Endothelial cell of umbilical vein (primary cell): ENCODE data around the gene ATP4A. TPM values are rescaled to one million over a fixed set of nuclear protein-coding genes. Genes with fewer than 3 reads are reported as not detected.

ENCODE experiments used
- BruUV-seq: library from RNA; stranded (reverse); fragments of 400-500 nt; replicated peaks from 2 replicates; lab custom pipeline; 2021; lab: Mats Ljungman, UMichigan
- CTCF ChIA-PET: fragments of 300-600, 350-600 bp; sonication (Branson Sonifier 250); formaldehyde crosslinking; loops from one replicate; lab custom pipeline; 2021; ENCODE audit warnings: antibody characterized with exemption, inconsistent platforms; lab: Charles Lee
- POLR2A ChIA-PET: fragments of 300-600, 350-600 bp; sonication (Branson Sonifier 250); formaldehyde crosslinking; loops from one replicate; lab custom pipeline; 2021; ENCODE audit warnings: antibody characterized with exemption, inconsistent platforms; lab: Charles Lee
- DNase-seq: peaks from one replicate; pipeline ENCODE4 v3.0.0-alpha.2; 2011; ENCODE audit warnings: low read depth, low spot score
- FAIRE-seq: peaks from 2 replicates; lab custom pipeline; 2011; peaks lifted over from hg19 to GRCh38; lab: Jason Lieb, UNC
- H2AFZ ChIP-seq: 2 replicates; pipeline ENCODE4 v1.6.0; 2012; ENCODE audit warnings: low read depth, low read length, control low read depth, inconsistent platforms
- H3K27ac ChIP-seq: 2 replicates; pipeline ENCODE4 v1.5.1; 2011; ENCODE audit warnings: low read depth, mild to moderate bottlenecking, control low read depth, low read length, moderate library complexity; ENCODE audit not compliant: insufficient read depth
- H3K27me3 ChIP-seq, 2 experiments: 2 replicates each; pipeline versions ENCODE4 v1.6.0 to v1.6.1; 2011; ENCODE audit warnings: low read length in 2 of 2, mixed read lengths in 1 of 2; ENCODE audit not compliant: control insufficient read depth in 2 of 2, insufficient read depth in 2 of 2
- H3K36me3 ChIP-seq, 2 experiments: 2 replicates in 1 of 2; 3 replicates in 1 of 2; pipeline ENCODE4 v1.5.1; 2011; ENCODE audit warnings: low read length in 2 of 2, mild to moderate bottlenecking in 1 of 2, moderate library complexity in 1 of 2; ENCODE audit not compliant: control insufficient read depth in 2 of 2, insufficient read depth in 2 of 2; ENCODE audit errors: extremely low read depth in 1 of 2
- H3K4me1 ChIP-seq: 3 replicates; pipeline ENCODE4 v1.5.1; 2011; ENCODE audit warnings: mild to moderate bottlenecking, low read length; ENCODE audit not compliant: control insufficient read depth, insufficient read depth; ENCODE audit errors: extremely low read depth
- H3K4me2 ChIP-seq: 2 replicates; pipeline ENCODE4 v1.6.1; 2011; ENCODE audit warnings: low read length, control low read depth, mixed read lengths; ENCODE audit not compliant: insufficient read depth
- H3K4me3 ChIP-seq, 3 experiments: fragments of 200-600 bp in 1 of 3; sonication (generic), shearing (Covaris generic) in 1 of 3; replicated peaks in 1 of 3; 2 replicates each; pipeline ENCODE4 v1.5.1; 2011 to 2016; ENCODE audit warnings: control low read depth in 3 of 3, low read length in 3 of 3, mild to moderate bottlenecking in 2 of 3, inconsistent platforms in 1 of 3, low read depth in 1 of 3, moderate library complexity in 1 of 3; ENCODE audit not compliant: insufficient read depth in 1 of 3
- H3K79me2 ChIP-seq: 2 replicates; pipeline ENCODE4 v1.6.0; 2012; ENCODE audit warnings: low read length, inconsistent platforms; ENCODE audit not compliant: control insufficient read depth, insufficient read depth
- H3K9ac ChIP-seq: replicated peaks from 2 replicates; pipeline ENCODE3; 2011; ENCODE audit warnings: low read length, control low read depth; ENCODE audit not compliant: insufficient read depth; ENCODE audit errors: extremely low read depth
- H3K9me1 ChIP-seq: replicated peaks from 3 replicates; pipeline ENCODE4 v1.6.0; 2011; ENCODE audit warnings: mild to moderate bottlenecking, low read length; ENCODE audit not compliant: control insufficient read depth, insufficient read depth; ENCODE audit errors: extremely low read depth
- H3K9me3 ChIP-seq: replicated peaks from 2 replicates; pipeline ENCODE4 v1.5.1; 2012; ENCODE audit warnings: low read length, inconsistent platforms; ENCODE audit not compliant: control insufficient read depth, insufficient read depth
- H4K20me1 ChIP-seq: replicated peaks from 2 replicates; pipeline ENCODE3; 2011; ENCODE audit warnings: mild to moderate bottlenecking, low read length; ENCODE audit not compliant: control insufficient read depth, insufficient read depth; ENCODE audit errors: extremely low read depth
- CTCF ChIP-seq, 2 donors: IDR thresholded peaks; 1 replicate in 1 of 2; 2 replicates in 1 of 2; pipeline ENCODE4 v1.5.1; 2011; ENCODE audit warnings: low read length in 2 of 2, mild to moderate bottlenecking in 2 of 2, moderate library complexity in 2 of 2, control low read depth in 1 of 2, inconsistent platforms in 1 of 2, low read depth in 1 of 2; ENCODE audit not compliant: insufficient read depth in 1 of 2; ENCODE audit errors: extremely low read depth in 1 of 2
- EZH2 ChIP-seq: IDR thresholded peaks from 2 replicates; pipeline ENCODE4 v1.6.1; 2012; ENCODE audit warnings: borderline replicate concordance, low read depth, mild to moderate bottlenecking, moderate library complexity, low read length, inconsistent platforms; ENCODE audit not compliant: severe bottlenecking
- FOS ChIP-seq: IDR thresholded peaks from 2 replicates; pipeline ENCODE4 v1.6.1; 2011; ENCODE audit warnings: mild to moderate bottlenecking, low read length, moderate library complexity, borderline replicate concordance; ENCODE audit not compliant: insufficient read depth
- GATA2 ChIP-seq: IDR thresholded peaks from 2 replicates; pipeline ENCODE4 v1.7.0; 2011; ENCODE audit warnings: low read depth, mild to moderate bottlenecking, moderate library complexity, mixed read lengths, low read length; ENCODE audit not compliant: insufficient read length, insufficient read depth
- JUN ChIP-seq: IDR thresholded peaks from 2 replicates; pipeline ENCODE4 v1.6.1; 2011; ENCODE audit warnings: borderline replicate concordance, low read depth; ENCODE audit not compliant: insufficient read length, insufficient read depth
- MAX ChIP-seq: IDR thresholded peaks from 2 replicates; pipeline ENCODE4 v1.6.1; 2011; ENCODE audit not compliant: insufficient read depth, insufficient read length
- MYC ChIP-seq: IDR thresholded peaks from one replicate; pipeline ENCODE4 v1.6.1; 2011; ENCODE audit warnings: mild to moderate bottlenecking, low read depth, low read length
- POLR2A ChIP-seq: IDR thresholded peaks from 2 replicates; pipeline ENCODE4 v1.6.1; 2012; ENCODE audit warnings: low read depth, mild to moderate bottlenecking, control low read depth, low read length
- POLR2AphosphoS5 ChIP-seq: IDR thresholded peaks from 2 replicates; pipeline ENCODE4 v1.6.1; 2012; ENCODE audit warnings: low read depth, mild to moderate bottlenecking, control low read depth, low read length, moderate library complexity; ENCODE audit not compliant: insufficient read depth
- dilution Hi-C: fragments of 300-500 bp; cut with MboI; formaldehyde crosslinking; loops from one replicate; pipeline ENCODE4 v1.15.0; 2019; ENCODE audit warnings: low sequenced_read_pairs; ENCODE audit not compliant: extremely low pct_ligation_motif_present
- intact Hi-C: fragments of 100-400 bp; cut with micrococcal nuclease; formaldehyde crosslinking; loops from one replicate; pipeline ENCODE4 v1.10.0; 2022
- polyA plus RNA-seq, 4 experiments: library from polyadenylated mRNA; depleted of rRNA in 3 of 4; stranded (reverse) in 3 of 4; unstranded in 1 of 4; fragments of >200 nt; gene quantifications; 2 replicates each; pipeline versions ENCODE4 v1.2.1 to v1.2.3, GENCODE V29; 2011 to 2012; ENCODE audit warnings: missing spikeins in 1 of 4
- total RNA-seq: library from RNA; stranded (reverse); gene quantifications from 2 replicates; pipeline ENCODE4 v1.2.3, GENCODE V29; 2021

The ATP4A gene
- total and polyA plus RNA-seq, 2 donors (not counting 3 experiments of a cell fraction or from before 2014, with no cell fraction given) = not detected

GRCh38 chr19:35612224-35612558 is 48.7 kb upstream of the ATP4A start:
- intact Hi-C loops = loop anchor here (1.0 kb wide), 3 partner anchors 16 to 67 kb away; partner anchors contain the start of gene TMEM147
- FAIRE-seq (no peak), DNase-seq (no peak)
- Histone ChIP-seq H3K36me3 (no peaks in the 10 kb centered on the region), H3K9me1 (no peaks in the 10 kb centered on the region), H3K4me1 (peaks cover 3% of the 10 kb centered on the region), H3K9ac (no peak overlapping the region), H3K27ac (no peak overlapping the region), H3K9me3 (no peaks in the 10 kb centered on the region), H3K27me3 (no peaks in the 10 kb centered on the region), H2AFZ (peak overlapping the region; percentile 87), H4K20me1 (no peaks in the 10 kb centered on the region), H3K4me3 (peak overlapping the region in 2 of 3 experiments; percentile 76 to 84), H3K4me2 (peak overlapping the region; percentile 93), H3K79me2 (no peaks in the 10 kb centered on the region)
- CTCF ChIA-PET = no interaction called here
- TF ChIP-seq EZH2 = no peak
- no peak for TF ChIP-seq POLR2A
- no peak for TF ChIP-seq POLR2AphosphoS5
- TF ChIP-seq FOS = no peak
- dilution Hi-C loops = no loop called here
- POLR2A ChIA-PET = no interaction called here
- BruUV-seq = no TSS peak

GRCh38 chr19:35609851-35610353 is 46.4 kb upstream of the ATP4A start:
- H3K4me2 ChIP-seq = no peak overlapping the region
- no peak overlapping the region for H3K9ac ChIP-seq
- intact Hi-C loops = no loop called here
- DNase-seq (no peak), FAIRE-seq (no peak)
- TF ChIP-seq JUN (no peak), FOS (no peak), MAX (no peak), POLR2A (no peak), EZH2 (no peak), CTCF (IDR thresholded peaks at IDR 0.05; ENCODE audit: extremely low read depth in 1 of 2, insufficient read depth in 1 of 2, low read depth in 1 of 2, low read length in 2 of 2) (no peak), GATA2 (no peak), MYC (no peak), POLR2AphosphoS5 (no peak)
- no TSS peak for BruUV-seq
- dilution Hi-C loops = no loop called here
- no peaks in the 10 kb centered on the region for H3K9me1 ChIP-seq
- no peaks in the 10 kb centered on the region for H3K79me2 ChIP-seq
- ChIA-PET CTCF (no interaction called here), POLR2A (no interaction called here)
- H3K27ac ChIP-seq = no peak overlapping the region
- H4K20me1 ChIP-seq = no peaks in the 10 kb centered on the region
- no peaks in the 10 kb centered on the region for H3K36me3 ChIP-seq
- H3K4me1 ChIP-seq = peaks cover 3% of the 10 kb centered on the region
- no peaks in the 10 kb centered on the region for H3K9me3 ChIP-seq
- H2AFZ ChIP-seq = no peak overlapping the region
- H3K4me3 ChIP-seq = no peak overlapping the region
- H3K27me3 ChIP-seq = no peaks in the 10 kb centered on the region
